HepG2 (cell line): ENCODE results near the gene ULBP1. TPM values are rescaled to one million over a fixed set of nuclear protein-coding genes. Genes with fewer than 3 reads are reported as not detected.

ENCODE experiments used
- ATAC-seq: fragments of 200-7000 bp; cut with Tn5 transposase; 3 replicates; pipeline ENCODE4 v1.9.1; 2020; ENCODE audit warnings: mild to moderate bottlenecking, moderate library complexity
- BruUV-seq: library from RNA; stranded (reverse); fragments of 400-500 nt; replicated peaks from 2 replicates; lab custom pipeline; 2021; lab: Mats Ljungman, UMichigan
- CTCF ChIA-PET: fragments of 300-600 bp; formaldehyde crosslinking; extraction: SDS; loops from one replicate; lab custom pipeline; 2021; ENCODE audit warnings: low total read pairs, inconsistent platforms, low intra/inter-chr PET ratio; lab: Yijun Ruan, JAX
- POLR2A ChIA-PET: fragments of 350-600 bp; sonication (Branson Sonifier 250); formaldehyde crosslinking; loops from one replicate; lab custom pipeline; 2020; ENCODE audit warnings: antibody characterized with exemption, inconsistent platforms; lab: Yijun Ruan, JAX
- DNase-seq: peaks from one replicate; pipeline ENCODE4 v3.0.0-alpha.2; 2015; ENCODE audit warnings: low spot score
- FAIRE-seq: peaks from 3 replicates; lab custom pipeline; 2011; peaks lifted over from hg19 to GRCh38; lab: Jason Lieb, UNC
- H2AFZ ChIP-seq: one replicate; pipeline ENCODE4 v1.6.1; 2011; ENCODE audit warnings: low read length, inconsistent platforms
- H3K27ac ChIP-seq: fragments of 300-600 bp; 3 replicates; pipeline ENCODE4 v1.8.0; 2011; ENCODE audit warnings: mixed run types, mild to moderate bottlenecking, mixed read lengths, low read length, inconsistent platforms; ENCODE audit not compliant: insufficient read depth; ENCODE audit errors: extremely low read length
- H3K27me3 ChIP-seq, 2 experiments: fragments of 200-600 bp in 1 of 2; 2 replicates in 1 of 2; 3 replicates in 1 of 2; pipeline versions ENCODE4 v1.6.0 to v1.8.0; 2011; ENCODE audit warnings: low read length in 2 of 2, mild to moderate bottlenecking in 2 of 2, moderate library complexity in 2 of 2, inconsistent platforms in 1 of 2; ENCODE audit not compliant: insufficient read depth in 2 of 2, control insufficient read depth in 1 of 2
- H3K36me3 ChIP-seq, 2 experiments: fragments of 200-600 bp in 1 of 2; replicated peaks in 1 of 2; 2 replicates in 1 of 2; 3 replicates in 1 of 2; pipeline versions ENCODE4 v1.5.1 to v1.8.0; 2011; ENCODE audit warnings: low read length in 2 of 2, inconsistent platforms in 1 of 2; ENCODE audit not compliant: insufficient read depth in 2 of 2, control insufficient read depth in 1 of 2
- H3K4me1 ChIP-seq: 2 replicates; pipeline ENCODE4 v1.5.1; 2012; ENCODE audit warnings: low read length, inconsistent platforms; ENCODE audit not compliant: insufficient read depth
- H3K4me2 ChIP-seq: 2 replicates; pipeline ENCODE4 v1.6.0; 2011; ENCODE audit warnings: low read depth, low read length, inconsistent platforms
- H3K4me3 ChIP-seq, 3 experiments: fragments of 200-600 bp in 1 of 3; sonication (generic), shearing (Covaris generic) in 1 of 3; replicated peaks in 1 of 3; 2 replicates each; pipeline ENCODE4 v1.5.1; 2011 to 2016; ENCODE audit warnings: low read length in 3 of 3, inconsistent platforms in 2 of 3, low read depth in 2 of 3, mild to moderate bottlenecking in 2 of 3, control low read depth in 1 of 3, mixed read lengths in 1 of 3; ENCODE audit not compliant: insufficient read depth in 1 of 3
- H3K79me2 ChIP-seq: one replicate; pipeline ENCODE4 v1.6.1; 2011; ENCODE audit warnings: low read length, inconsistent platforms; ENCODE audit not compliant: insufficient read depth
- H3K9ac ChIP-seq: 2 replicates; pipeline ENCODE4 v1.6.0; 2011; ENCODE audit warnings: mild to moderate bottlenecking, low read depth, low read length, inconsistent platforms; ENCODE audit not compliant: insufficient read depth
- H3K9me3 ChIP-seq: 2 replicates; pipeline ENCODE4 v1.5.1; 2012; ENCODE audit warnings: mild to moderate bottlenecking, low read length
- H4K20me1 ChIP-seq: 2 replicates; pipeline ENCODE4 v1.6.0; 2011; ENCODE audit warnings: inconsistent platforms, mild to moderate bottlenecking, low read length, moderate library complexity; ENCODE audit not compliant: insufficient read depth
- MAFG ChIP-seq: sonication (generic); formaldehyde crosslinking; IDR thresholded peaks from 2 replicates; pipeline ENCODE4 v1.5.1; 2020; ENCODE audit warnings: mild to moderate bottlenecking, missing genetic modification reagents
- RAD21 ChIP-seq: fragments of 450-650 bp; formaldehyde crosslinking; IDR thresholded peaks from 2 replicates; pipeline ENCODE4 v1.5.0; 2020; ENCODE audit warnings: mild to moderate bottlenecking
- RBM39 ChIP-seq: fragments of 200-400 bp; formaldehyde crosslinking; IDR thresholded peaks from one replicate; pipeline ENCODE4 v1.6.1; 2018; ENCODE audit warnings: antibody characterized with exemption, mild to moderate bottlenecking, low read depth, low read length; ENCODE audit not compliant: poor library complexity, severe bottlenecking
- RXRA ChIP-seq: sonication (generic); formaldehyde crosslinking; IDR thresholded peaks from 2 replicates; pipeline ENCODE4 v1.5.1; 2020; ENCODE audit warnings: missing genetic modification reagents
- ZBTB20 ChIP-seq: sonication (generic); formaldehyde crosslinking; IDR thresholded peaks from 2 replicates; pipeline ENCODE4 v1.8.1; 2023; ENCODE audit warnings: missing genetic modification reagents, low read depth, mild to moderate bottlenecking, borderline replicate concordance
- ZNF713 ChIP-seq: sonication (generic); formaldehyde crosslinking; IDR thresholded peaks from 2 replicates; pipeline ENCODE4 v1.4.0; 2020; ENCODE audit warnings: mild to moderate bottlenecking, missing genetic modification reagents
- ZSCAN20 ChIP-seq: sonication (generic); formaldehyde crosslinking; IDR thresholded peaks from 2 replicates; pipeline ENCODE4 v1.4.0; 2020; ENCODE audit warnings: missing genetic modification reagents, mild to moderate bottlenecking, borderline replicate concordance
- WGBS: methylation state at CpG from one replicate; pipeline ENCODE4 v1.1.6; 2017; ENCODE audit warnings: low lambda C conversion rate; 5-methylcytosine and 5-hydroxymethylcytosine counted together
- in situ Hi-C: cut with HindIII; loops from 2 replicates; pipeline ENCODE4 v1.10.0; 2017; ENCODE audit warnings: low pct_unique_long_range_greater_than_20kb; ENCODE audit not compliant: extremely low pct_ligation_motif_present
- intact Hi-C: fragments of 100-400 bp; cut with micrococcal nuclease; formaldehyde crosslinking; loops from one replicate; pipeline ENCODE4 v1.10.0; 2022; ENCODE audit not compliant: unreplicated experiment
- polyA plus RNA-seq, 8 experiments: library from polyadenylated mRNA; depleted of rRNA in 3 of 8; stranded (reverse) in 7 of 8; unstranded in 1 of 8; fragments of >200 nt; fragmentation: Illumina TruSeq in 4 of 8; extraction: Trizol in 4 of 8; gene quantifications; 2 replicates each; pipeline versions ENCODE4 v1.2.1 to v1.2.3, GENCODE V29; 2011 to 2016; ENCODE audit warnings: low read depth in 4 of 8, missing spikeins in 1 of 8, mixed read lengths in 1 of 8; ENCODE audit not compliant: insufficient read depth in 1 of 8
- total RNA-seq, 5 experiments: library from RNA; depleted of rRNA; stranded (reverse); fragments of >200 nt; fragmentation: Illumina TruSeq; extraction: Trizol; gene quantifications; 2 replicates each; pipeline ENCODE4 v1.2.3, GENCODE V29; 2016; ENCODE audit warnings: low read depth in 1 of 5
- TF ChIP-seq, protein P1 (sequence below): sonication (generic); formaldehyde crosslinking; IDR thresholded peaks from 2 replicates; pipeline ENCODE4 v1.5.1; 2020; ENCODE audit warnings: mild to moderate bottlenecking, missing genetic modification reagents, borderline replicate concordance

The ULBP1 gene
- total and polyA plus RNA-seq, 2 of the 13 experiments (the other 11 are each of a cell fraction or from before 2014, with no cell fraction given) = 0.04 to 0.09 TPM

DNA sequence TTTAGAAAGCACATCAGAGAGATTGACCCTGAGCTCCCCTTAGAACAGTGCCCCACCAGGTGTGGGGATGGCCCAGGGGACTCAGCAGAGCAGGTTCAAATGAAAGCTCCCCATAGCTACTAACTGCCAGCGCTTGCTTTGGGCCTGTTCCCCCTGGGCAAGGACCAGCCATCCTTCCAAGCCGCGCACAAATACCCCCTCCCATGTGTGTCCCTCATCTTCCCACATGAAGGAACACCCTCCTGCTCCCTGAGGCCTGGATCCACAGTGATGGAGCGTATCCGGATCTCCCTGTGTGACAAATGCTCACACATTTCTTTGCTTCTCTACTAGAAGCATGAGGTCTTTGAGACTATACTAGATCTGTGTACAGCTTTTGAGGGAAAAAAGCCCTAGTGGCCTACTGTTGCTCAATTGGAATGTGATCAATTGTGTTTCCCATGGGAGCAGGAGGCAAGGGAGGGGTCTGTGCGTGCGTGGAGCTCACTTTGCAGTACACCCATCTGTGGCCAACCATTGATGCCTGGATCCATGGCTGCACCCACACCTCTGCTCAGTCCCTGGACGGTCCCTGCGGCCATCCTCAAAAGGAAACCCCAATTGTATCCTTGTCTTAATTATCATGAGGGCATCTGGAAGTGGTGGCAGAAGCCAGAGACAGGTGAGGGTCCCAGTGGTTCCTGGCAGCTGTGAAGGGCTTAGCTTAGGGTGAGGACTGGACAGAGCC lies 39.4 kb upstream of the ULBP1 start:
- Histone ChIP-seq H4K20me1 (no peaks in the 10 kb centered on the region), H3K4me1 (peaks cover 34% of the 10 kb centered on the region), H3K4me3 (no peak overlapping the region), H3K9me3 (no peaks in the 10 kb centered on the region), H3K4me2 (0 out of 2 replicates have a peak overlapping the region, but pooled peaks have one; percentile 95), H3K27ac (no peak overlapping the region), H2AFZ (no peak overlapping the region), H3K9ac (no peak overlapping the region), H3K36me3 (no peaks in the 10 kb centered on the region; a peak in 1 of 5 replicates), H3K27me3 (peaks cover 15 to 62% of the 10 kb centered on the region in 2 experiments), H3K79me2 (no peaks in the 10 kb centered on the region)
- in situ Hi-C loops (loop anchor here (5.0 kb wide), 2 partner anchors 82 to 202 kb away; no protein-coding TSS in a partner anchor), intact Hi-C loops (no loop called here)
- no TSS peak for BruUV-seq
- WGBS = 75% methylated on average over 7 of the region's 9 CpGs
- no peak for TF ChIP-seq ZBTB20
- no peak for TF ChIP-seq RAD21 (CRISPR knock-in tag)
- no peak for TF ChIP-seq MAFG (CRISPR knock-in tag)
- no peak for TF ChIP-seq ZSCAN20 (CRISPR knock-in tag)
- TF ChIP-seq, protein P1, sequence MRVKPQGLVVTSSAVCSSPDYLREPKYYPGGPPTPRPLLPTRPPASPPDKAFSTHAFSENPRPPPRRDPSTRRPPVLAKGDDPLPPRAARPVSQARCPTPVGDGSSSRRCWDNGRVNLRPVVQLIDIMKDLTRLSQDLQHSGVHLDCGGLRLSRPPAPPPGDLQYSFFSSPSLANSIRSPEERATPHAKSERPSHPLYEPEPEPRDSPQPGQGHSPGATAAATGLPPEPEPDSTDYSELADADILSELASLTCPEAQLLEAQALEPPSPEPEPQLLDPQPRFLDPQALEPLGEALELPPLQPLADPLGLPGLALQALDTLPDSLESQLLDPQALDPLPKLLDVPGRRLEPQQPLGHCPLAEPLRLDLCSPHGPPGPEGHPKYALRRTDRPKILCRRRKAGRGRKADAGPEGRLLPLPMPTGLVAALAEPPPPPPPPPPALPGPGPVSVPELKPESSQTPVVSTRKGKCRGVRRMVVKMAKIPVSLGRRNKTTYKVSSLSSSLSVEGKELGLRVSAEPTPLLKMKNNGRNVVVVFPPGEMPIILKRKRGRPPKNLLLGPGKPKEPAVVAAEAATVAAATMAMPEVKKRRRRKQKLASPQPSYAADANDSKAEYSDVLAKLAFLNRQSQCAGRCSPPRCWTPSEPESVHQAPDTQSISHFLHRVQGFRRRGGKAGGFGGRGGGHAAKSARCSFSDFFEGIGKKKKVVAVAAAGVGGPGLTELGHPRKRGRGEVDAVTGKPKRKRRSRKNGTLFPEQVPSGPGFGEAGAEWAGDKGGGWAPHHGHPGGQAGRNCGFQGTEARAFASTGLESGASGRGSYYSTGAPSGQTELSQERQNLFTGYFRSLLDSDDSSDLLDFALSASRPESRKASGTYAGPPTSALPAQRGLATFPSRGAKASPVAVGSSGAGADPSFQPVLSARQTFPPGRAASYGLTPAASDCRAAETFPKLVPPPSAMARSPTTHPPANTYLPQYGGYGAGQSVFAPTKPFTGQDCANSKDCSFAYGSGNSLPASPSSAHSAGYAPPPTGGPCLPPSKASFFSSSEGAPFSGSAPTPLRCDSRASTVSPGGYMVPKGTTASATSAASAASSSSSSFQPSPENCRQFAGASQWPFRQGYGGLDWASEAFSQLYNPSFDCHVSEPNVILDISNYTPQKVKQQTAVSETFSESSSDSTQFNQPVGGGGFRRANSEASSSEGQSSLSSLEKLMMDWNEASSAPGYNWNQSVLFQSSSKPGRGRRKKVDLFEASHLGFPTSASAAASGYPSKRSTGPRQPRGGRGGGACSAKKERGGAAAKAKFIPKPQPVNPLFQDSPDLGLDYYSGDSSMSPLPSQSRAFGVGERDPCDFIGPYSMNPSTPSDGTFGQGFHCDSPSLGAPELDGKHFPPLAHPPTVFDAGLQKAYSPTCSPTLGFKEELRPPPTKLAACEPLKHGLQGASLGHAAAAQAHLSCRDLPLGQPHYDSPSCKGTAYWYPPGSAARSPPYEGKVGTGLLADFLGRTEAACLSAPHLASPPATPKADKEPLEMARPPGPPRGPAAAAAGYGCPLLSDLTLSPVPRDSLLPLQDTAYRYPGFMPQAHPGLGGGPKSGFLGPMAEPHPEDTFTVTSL (CRISPR knock-in tag) = no peak
- TF ChIP-seq RXRA (CRISPR knock-in tag) = no peak
- no peak for TF ChIP-seq RBM39
- TF ChIP-seq ZNF713 (CRISPR knock-in tag) = no peak
- DNase-seq = no peak
- CTCF ChIA-PET = interaction anchor here (1.2 to 1.7 kb wide), 2 partner anchors 84 to 201 kb away, joined by 3 to 4 read pairs; no protein-coding TSS in a partner anchor
- POLR2A ChIA-PET = no interaction called here
- ATAC-seq = no peak
- FAIRE-seq = no peak
